ENCODE data around the gene AFTPH. TPM values are rescaled to one million over a fixed set of nuclear protein-coding genes. Genes with fewer than 3 reads are reported as not detected.

Gene AFTPH
- total and polyA plus RNA-seq, 9 of the 15 experiments (the other 6 are each of a cell fraction or from before 2014, with no cell fraction given) = 8.0 to 26.2 (median 13.8) TPM

- no peak for TF ChIP-seq RREB1 (CRISPR knock-in tag; IDR thresholded peaks at IDR 0.05)
Measured at GRCh38 chr2:64487256-64488049, 36.7 kb upstream of the AFTPH start (continued).

Data from K562 (cell line).